Right atrium auricular region (tissue), 2 donors: ENCODE data around the gene CD48. TPM values are rescaled to one million over a fixed set of nuclear protein-coding genes. Genes with fewer than 3 reads are reported as not detected.

Experiments used
- DNase-seq: peaks from one replicate; pipeline ENCODE4 v3.0.0-alpha.2; 2019; ENCODE audit warnings: low spot score
- H3K27ac ChIP-seq, 2 donors: fragments of 200-600 bp; sonication (generic); 1 replicate in 1 of 2; 2 replicates in 1 of 2; pipeline ENCODE4 v1.5.1; 2016 to 2019
- H3K27me3 ChIP-seq, 2 donors: fragments of 200-600 bp; sonication (generic); one replicate each; pipeline versions ENCODE4 v1.5.1 to v1.6.0; 2017 to 2019
- H3K36me3 ChIP-seq: fragments of 200-600 bp; sonication (generic); one replicate; pipeline ENCODE4 v1.5.1; 2016
- H3K4me1 ChIP-seq, 2 donors: fragments of 200-600 bp; sonication (generic); one replicate each; pipeline versions ENCODE4 v1.5.1 to v1.6.0; 2017 to 2019
- H3K4me3 ChIP-seq, 2 donors: fragments of 200-600 bp; sonication (generic); 1 replicate in 1 of 2; 2 replicates in 1 of 2; pipeline ENCODE4 v1.5.1; 2017 to 2019; ENCODE audit warnings: mild to moderate bottlenecking in 1 of 2, moderate library complexity in 1 of 2
- H3K9me3 ChIP-seq, 2 donors: fragments of 200-600 bp; sonication (generic); one replicate each; pipeline ENCODE4 v1.5.1; 2019
- total RNA-seq, 2 donors: library from RNA; depleted of rRNA; stranded (reverse); fragments of >200 nt; gene quantifications; one replicate each; pipeline ENCODE4 v1.1.0, GENCODE V29; 2016
- TF ChIP-seq, protein P1 (sequence below), 2 donors: fragments of 200-600 bp; sonication (generic); IDR thresholded peaks; one replicate each; pipeline ENCODE4 v1.5.1; 2019; ENCODE audit warnings: antibody characterized with exemption in 2 of 2

The CD48 gene
- total RNA-seq, 2 donors from 2014 or later, result 1.2 to 3.2 TPM

DNA sequence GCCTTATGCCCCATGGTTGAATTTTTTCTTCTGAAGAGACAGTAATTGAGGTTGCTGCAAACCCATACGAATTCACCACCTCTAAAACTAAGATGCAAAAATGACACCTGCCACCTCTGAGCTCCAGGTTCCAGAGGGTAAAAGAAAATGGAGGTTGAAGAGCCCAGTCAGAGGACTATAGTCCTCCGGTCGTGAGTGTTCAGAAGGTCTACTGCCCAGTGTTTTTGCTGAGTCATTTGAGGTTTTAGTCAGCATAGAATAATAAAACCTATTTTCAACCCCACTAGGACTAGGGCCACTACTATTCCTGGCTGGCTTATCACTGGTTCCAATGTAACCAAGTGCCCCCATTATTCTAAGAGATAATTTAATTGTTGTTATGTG, 14.5 kb upstream of the CD48 start:
- Histone ChIP-seq H3K4me1 (peaks cover 0 to 7% of the 10 kb centered on the region in 2 donors), H3K36me3 (no peaks in the 10 kb centered on the region), H3K27ac (no peak overlapping the region), H3K4me3 (no peak overlapping the region), H3K9me3 (no peaks in the 10 kb centered on the region), H3K27me3 (no peaks in the 10 kb centered on the region)
- DNase-seq, result no peak
- TF ChIP-seq, protein P1, sequence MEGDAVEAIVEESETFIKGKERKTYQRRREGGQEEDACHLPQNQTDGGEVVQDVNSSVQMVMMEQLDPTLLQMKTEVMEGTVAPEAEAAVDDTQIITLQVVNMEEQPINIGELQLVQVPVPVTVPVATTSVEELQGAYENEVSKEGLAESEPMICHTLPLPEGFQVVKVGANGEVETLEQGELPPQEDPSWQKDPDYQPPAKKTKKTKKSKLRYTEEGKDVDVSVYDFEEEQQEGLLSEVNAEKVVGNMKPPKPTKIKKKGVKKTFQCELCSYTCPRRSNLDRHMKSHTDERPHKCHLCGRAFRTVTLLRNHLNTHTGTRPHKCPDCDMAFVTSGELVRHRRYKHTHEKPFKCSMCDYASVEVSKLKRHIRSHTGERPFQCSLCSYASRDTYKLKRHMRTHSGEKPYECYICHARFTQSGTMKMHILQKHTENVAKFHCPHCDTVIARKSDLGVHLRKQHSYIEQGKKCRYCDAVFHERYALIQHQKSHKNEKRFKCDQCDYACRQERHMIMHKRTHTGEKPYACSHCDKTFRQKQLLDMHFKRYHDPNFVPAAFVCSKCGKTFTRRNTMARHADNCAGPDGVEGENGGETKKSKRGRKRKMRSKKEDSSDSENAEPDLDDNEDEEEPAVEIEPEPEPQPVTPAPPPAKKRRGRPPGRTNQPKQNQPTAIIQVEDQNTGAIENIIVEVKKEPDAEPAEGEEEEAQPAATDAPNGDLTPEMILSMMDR (IDR thresholded peaks at IDR 0.05), result no peak

DNA sequence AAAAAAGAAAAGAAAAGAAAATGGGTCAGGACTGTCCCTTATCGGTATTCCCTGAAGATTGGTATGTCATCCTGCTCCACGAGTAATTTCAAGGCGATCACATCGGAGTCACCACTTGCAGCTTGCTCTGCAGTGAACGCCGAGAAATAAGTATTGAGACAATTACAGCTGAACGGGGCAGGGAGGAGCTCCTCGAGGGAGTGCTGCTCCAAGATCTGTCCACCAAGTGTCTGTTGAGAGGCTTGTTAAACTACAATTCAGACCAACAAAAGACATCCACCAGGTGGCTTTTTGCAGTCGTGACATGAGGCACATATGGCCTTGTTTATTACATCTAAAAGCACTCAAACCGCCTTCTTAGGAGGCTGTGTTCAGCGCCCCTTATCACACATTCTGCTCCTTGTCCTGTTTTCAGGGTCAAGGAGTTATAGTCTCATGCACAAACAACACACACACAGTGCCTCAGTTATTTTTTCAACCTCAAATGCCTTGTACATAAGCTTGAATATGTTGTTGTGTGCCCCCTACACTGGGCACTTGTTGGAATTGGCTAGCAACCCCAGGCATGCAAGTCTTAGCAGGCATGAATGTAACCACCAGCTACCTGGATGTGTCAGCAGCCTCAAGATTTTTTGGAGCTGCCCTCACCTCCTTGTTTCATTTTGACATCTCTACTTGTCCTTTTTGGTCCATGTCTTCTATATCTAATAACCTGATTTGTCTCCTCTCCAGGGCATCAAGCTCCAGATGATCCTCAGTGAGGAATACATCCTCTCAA, 13.0 kb upstream of the CD48 start:
- Histone ChIP-seq H3K36me3 (no peaks in the 10 kb centered on the region), H3K9me3 (no peaks in the 10 kb centered on the region), H3K4me3 (no peak overlapping the region), H3K27ac (no peak overlapping the region), H3K27me3 (no peaks in the 10 kb centered on the region), H3K4me1 (peaks cover 0 to 7% of the 10 kb centered on the region in 2 donors)
- TF ChIP-seq, protein P1 (IDR thresholded peaks at IDR 0.05), result no peak
- no peak for DNase-seq

DNA sequence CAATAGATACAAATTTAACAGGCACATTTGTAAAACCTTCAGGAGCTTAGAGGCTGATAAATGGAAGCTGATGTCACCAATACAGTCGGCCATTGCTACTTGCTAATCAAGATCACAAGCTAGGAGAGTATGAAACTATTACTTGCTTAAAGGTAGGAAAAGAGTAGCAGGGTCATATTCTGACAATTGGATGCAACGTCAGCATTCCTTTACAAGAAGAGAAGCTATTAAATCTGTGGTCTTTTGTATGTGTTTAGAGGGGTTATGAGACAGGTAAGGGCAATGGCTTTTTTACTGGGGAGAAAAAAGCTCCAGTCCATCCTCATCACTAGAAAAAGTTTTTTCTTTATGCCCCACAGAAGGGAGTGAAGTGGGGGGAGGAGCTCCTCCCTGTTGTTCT, 11.7 kb upstream of the CD48 start:
- H3K4me1 ChIP-seq, result peaks cover 0 to 7% of the 10 kb centered on the region in 2 donors
- no peaks in the 10 kb centered on the region for H3K36me3 ChIP-seq

GRCh38 chr1:160722726-160723125, 11.1 kb upstream of the CD48 start:
- no peak for DNase-seq
- peaks cover 0 to 7% of the 10 kb centered on the region in 2 donors for H3K4me1 ChIP-seq
- TF ChIP-seq, protein P1 (IDR thresholded peaks at IDR 0.05), result no peak
- H3K27ac ChIP-seq, result no peak overlapping the region
- no peaks in the 10 kb centered on the region for H3K36me3 ChIP-seq
- H3K9me3 ChIP-seq, result no peaks in the 10 kb centered on the region
- H3K27me3 ChIP-seq, result no peaks in the 10 kb centered on the region
- no peak overlapping the region for H3K4me3 ChIP-seq

More for the DNA sequence above, 11.7 kb upstream of the CD48 start:
- Histone ChIP-seq H3K27me3 (no peaks in the 10 kb centered on the region), H3K9me3 (no peaks in the 10 kb centered on the region), H3K4me3 (no peak overlapping the region), H3K27ac (no peak overlapping the region)
- TF ChIP-seq, protein P1 (IDR thresholded peaks at IDR 0.05), result no peak
- no peak for DNase-seq

DNA sequence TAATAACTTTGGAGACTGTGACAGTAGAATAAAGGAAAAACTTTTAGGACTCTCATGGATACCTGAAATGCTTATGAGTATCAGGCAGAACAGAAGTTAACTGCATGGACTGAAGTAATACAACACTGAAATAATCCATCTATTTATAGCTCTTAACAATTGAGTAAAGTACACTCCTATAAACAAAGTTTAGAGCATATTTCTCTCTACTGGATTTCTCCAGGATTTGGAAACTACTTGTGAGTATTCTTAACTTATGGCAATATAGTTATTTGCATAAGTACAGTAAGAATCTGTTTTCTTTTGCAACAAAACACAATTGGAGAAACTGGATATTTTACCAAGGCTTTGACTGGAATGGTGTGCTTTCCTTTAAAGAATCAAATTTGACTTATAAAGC, 9.9 kb upstream of the CD48 start:
- Histone ChIP-seq H3K27me3 (no peaks in the 10 kb centered on the region), H3K27ac (no peak overlapping the region), H3K4me3 (no peak overlapping the region), H3K36me3 (no peaks in the 10 kb centered on the region), H3K9me3 (no peaks in the 10 kb centered on the region), H3K4me1 (no peaks in the 10 kb centered on the region)
- TF ChIP-seq, protein P1 (IDR thresholded peaks at IDR 0.05), result no peak
- no peak for DNase-seq
